HEK293T (cell line): ENCODE results near the gene MOCOS.

Experiments
- ARNT ChIP-seq: fragments of 450-650 bp; IDR thresholded peaks from 2 replicates; pipeline ENCODE4 v1.6.1; 2017; ENCODE audit warnings: mild to moderate bottlenecking
- BHLHE40 ChIP-seq: fragments of 450-650 bp; IDR thresholded peaks from 2 replicates; pipeline ENCODE4 v1.6.1; 2016; ENCODE audit warnings: mild to moderate bottlenecking, moderate library complexity, borderline replicate concordance
- CTBP1 ChIP-seq: fragments of 450-650 bp; IDR thresholded peaks from 2 replicates; pipeline ENCODE4 v1.6.1; 2016; ENCODE audit warnings: borderline replicate concordance
- SP1 ChIP-seq: fragments of 450-650 bp; IDR thresholded peaks from 2 replicates; pipeline ENCODE4 v1.6.1; 2017

DNA sequence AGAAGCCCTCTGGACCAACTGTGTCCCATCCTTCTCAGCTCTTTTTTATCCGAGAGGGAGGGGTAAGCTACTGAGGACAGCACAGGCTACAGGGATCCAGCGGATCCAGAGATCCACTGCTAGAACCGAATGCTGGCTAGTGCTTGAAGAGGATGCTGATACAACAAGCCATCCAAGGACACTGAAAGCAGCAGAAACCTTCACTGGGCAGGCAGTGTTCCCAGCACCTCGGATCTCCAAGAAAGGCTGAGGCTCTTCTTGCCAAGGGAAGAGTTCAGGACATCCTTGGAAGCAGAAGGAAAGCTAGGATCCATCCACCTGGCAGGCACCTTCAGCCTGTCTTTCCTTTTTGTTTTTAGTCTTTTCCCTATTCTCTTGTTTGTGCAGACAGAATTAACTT, 97.0 kb downstream of the MOCOS start:
- TF ChIP-seq BHLHE40 (no peak), SP1 (no peak), ARNT (no peak), CTBP1 (no peak)
